ENCODE data around the gene CRTAP. TPM values are rescaled to one million over a fixed set of nuclear protein-coding genes. Genes with fewer than 3 reads are reported as not detected.
"Not testable (repeated sequence)": the region's sequence is repeated elsewhere in the genome, so short reads cannot be mapped to it uniquely, and the experiment has no call there.

CRTAP gene
- polyA plus RNA-seq, 4 donors = 13.0 to 93.0 (median 70.7) TPM

GRCh38 chr3:33146791-33147445, 33.1 kb downstream of the CRTAP start:
- Histone ChIP-seq H3K27me3 (ENCODE audit: control insufficient read depth in 3 of 3, insufficient read depth in 3 of 3, low read length in 3 of 3) (no peaks in the 10 kb centered on the region), H3K27ac (ENCODE audit: low read depth in 1 of 3, low read length in 2 of 3) (no peak overlapping the region), H3K4me1 (ENCODE audit: control insufficient read depth in 3 of 3, insufficient read depth in 2 of 3, low read depth in 1 of 3, low read length in 2 of 3) (no peaks in the 10 kb centered on the region), H3K36me3 (ENCODE audit: control insufficient read depth in 3 of 3, insufficient read depth in 2 of 3, low read depth in 1 of 3, low read length in 3 of 3) (peaks cover 2 to 30% (median 5%) of the 10 kb centered on the region in 3 donors), H3K4me3 (ENCODE audit: low read depth in 1 of 3, low read length in 3 of 3) (no peak overlapping the region), H3K9me3 (ENCODE audit: control insufficient read depth in 2 of 2, insufficient read depth in 1 of 2, low read depth in 1 of 2, low read length in 1 of 2) (no peaks in the 10 kb centered on the region)
- DNase-seq = no peak
- WGBS, 3 donors = 65 to 67% (median 66%) methylated on average over 8 of the region's 8 CpGs
- FAIRE-seq = no peak

GRCh38 chr3:33149342-33149741, 35.5 kb downstream of the CRTAP start:
- DNase-seq = no peak
- H3K4me1 ChIP-seq (ENCODE audit: control insufficient read depth in 3 of 3, insufficient read depth in 2 of 3, low read depth in 1 of 3, low read length in 2 of 3) = no peaks in the 10 kb centered on the region
- no peaks in the 10 kb centered on the region for H3K9me3 ChIP-seq (ENCODE audit: control insufficient read depth in 2 of 2, insufficient read depth in 1 of 2, low read depth in 1 of 2, low read length in 1 of 2)
- FAIRE-seq = no peak
- no peak overlapping the region for H3K27ac ChIP-seq (ENCODE audit: low read depth in 1 of 3, low read length in 2 of 3)
- peaks cover 0 to 13% (median 2%) of the 10 kb centered on the region in 3 donors for H3K36me3 ChIP-seq (ENCODE audit: control insufficient read depth in 3 of 3, insufficient read depth in 2 of 3, low read depth in 1 of 3, low read length in 3 of 3)
- peaks cover 0 to 2% (median 2%) of the 10 kb centered on the region in 3 donors for H3K27me3 ChIP-seq (ENCODE audit: control insufficient read depth in 3 of 3, insufficient read depth in 3 of 3, low read length in 3 of 3)
- H3K4me3 ChIP-seq (ENCODE audit: low read depth in 1 of 3, low read length in 3 of 3) = no peak overlapping the region
- WGBS, 3 donors = 68 to 79% (median 73%) methylated on average over 5 to 6 of the region's 6 CpGs

GRCh38 chr3:33152363-33153360, 38.8 kb downstream of the CRTAP start:
- Histone ChIP-seq H3K4me1 (ENCODE audit: control insufficient read depth in 3 of 3, insufficient read depth in 2 of 3, low read depth in 1 of 3, low read length in 2 of 3) (no peaks in the 10 kb centered on the region), H3K4me3 (ENCODE audit: low read depth in 1 of 3, low read length in 3 of 3) (no peak overlapping the region), H3K36me3 (ENCODE audit: control insufficient read depth in 3 of 3, insufficient read depth in 2 of 3, low read depth in 1 of 3, low read length in 3 of 3) (no peaks in the 10 kb centered on the region), H3K9me3 (ENCODE audit: control insufficient read depth in 2 of 2, insufficient read depth in 1 of 2, low read depth in 1 of 2, low read length in 1 of 2) (no peaks in the 10 kb centered on the region), H3K27ac (ENCODE audit: low read depth in 1 of 3, low read length in 2 of 3) (no peak overlapping the region), H3K27me3 (ENCODE audit: control insufficient read depth in 3 of 3, insufficient read depth in 3 of 3, low read length in 3 of 3) (peaks cover 0 to 2% (median 2%) of the 10 kb centered on the region in 3 donors)
- 89 to 91% (median 89%) methylated on average over 19 of the region's 19 CpGs for WGBS, 3 donors
- FAIRE-seq (no peak), DNase-seq (no peak)

- FAIRE-seq = no peak
- no peak for DNase-seq
Observed at GRCh38 chr3:33153782-33154181, 40.0 kb downstream of the CRTAP start.

GRCh38 chr3:33155301-33155700, 41.5 kb downstream of the CRTAP start:
- Histone ChIP-seq H3K9me3 (ENCODE audit: control insufficient read depth in 2 of 2, insufficient read depth in 1 of 2, low read depth in 1 of 2, low read length in 1 of 2) (no peaks in the 10 kb centered on the region), H3K36me3 (ENCODE audit: control insufficient read depth in 3 of 3, insufficient read depth in 2 of 3, low read depth in 1 of 3, low read length in 3 of 3) (no peaks in the 10 kb centered on the region), H3K4me3 (ENCODE audit: low read depth in 1 of 3, low read length in 3 of 3) (no peak overlapping the region), H3K27me3 (ENCODE audit: control insufficient read depth in 3 of 3, insufficient read depth in 3 of 3, low read length in 3 of 3) (peaks cover 0 to 2% (median 2%) of the 10 kb centered on the region in 3 donors), H3K27ac (ENCODE audit: low read depth in 1 of 3, low read length in 2 of 3) (no peak overlapping the region), H3K4me1 (ENCODE audit: control insufficient read depth in 3 of 3, insufficient read depth in 2 of 3, low read depth in 1 of 3, low read length in 2 of 3) (no peaks in the 10 kb centered on the region)
- FAIRE-seq = no peak
- no peak for DNase-seq
- 71 to 80% (median 79%) methylated on average over 3 of the region's 3 CpGs for WGBS, 3 donors

More at GRCh38 chr3:33153782-33154181, 40.0 kb downstream of the CRTAP start:
- H3K4me3 ChIP-seq (ENCODE audit: low read depth in 1 of 3, low read length in 3 of 3) = no peak overlapping the region
- no peaks in the 10 kb centered on the region for H3K4me1 ChIP-seq (ENCODE audit: control insufficient read depth in 3 of 3, insufficient read depth in 2 of 3, low read depth in 1 of 3, low read length in 2 of 3)
- H3K27me3 ChIP-seq (ENCODE audit: control insufficient read depth in 3 of 3, insufficient read depth in 3 of 3, low read length in 3 of 3) = peaks cover 0 to 2% (median 2%) of the 10 kb centered on the region in 3 donors
- no peaks in the 10 kb centered on the region for H3K36me3 ChIP-seq (ENCODE audit: control insufficient read depth in 3 of 3, insufficient read depth in 2 of 3, low read depth in 1 of 3, low read length in 3 of 3)
- H3K27ac ChIP-seq (ENCODE audit: low read depth in 1 of 3, low read length in 2 of 3) = no peak overlapping the region
- no peaks in the 10 kb centered on the region for H3K9me3 ChIP-seq (ENCODE audit: control insufficient read depth in 2 of 2, insufficient read depth in 1 of 2, low read depth in 1 of 2, low read length in 1 of 2)
- WGBS, 3 donors = 89 to 94% (median 89%) methylated on average over 4 of the region's 4 CpGs

GRCh38 chr3:33159234-33159633, 45.4 kb downstream of the CRTAP start:
- Histone ChIP-seq H3K27me3 (ENCODE audit: control insufficient read depth in 3 of 3, insufficient read depth in 3 of 3, low read length in 3 of 3) (no peaks in the 10 kb centered on the region), H3K4me1 (ENCODE audit: control insufficient read depth in 3 of 3, insufficient read depth in 2 of 3, low read depth in 1 of 3, low read length in 2 of 3) (no peaks in the 10 kb centered on the region), H3K4me3 (ENCODE audit: low read depth in 1 of 3, low read length in 3 of 3) (no peak overlapping the region), H3K9me3 (ENCODE audit: control insufficient read depth in 2 of 2, insufficient read depth in 1 of 2, low read depth in 1 of 2, low read length in 1 of 2) (no peaks in the 10 kb centered on the region), H3K36me3 (ENCODE audit: control insufficient read depth in 3 of 3, insufficient read depth in 2 of 3, low read depth in 1 of 3, low read length in 3 of 3) (no peaks in the 10 kb centered on the region), H3K27ac (ENCODE audit: low read depth in 1 of 3, low read length in 2 of 3) (no peak overlapping the region)
- FAIRE-seq (no peak), DNase-seq (no peak)
- WGBS, 3 donors = 79 to 90% (median 85%) methylated on average over 4 of the region's 4 CpGs

- H3K9me3 ChIP-seq (ENCODE audit: control insufficient read depth in 2 of 2, insufficient read depth in 1 of 2, low read depth in 1 of 2, low read length in 1 of 2) = no peaks in the 10 kb centered on the region
- DNase-seq (no peak), FAIRE-seq (no peak)
- H3K4me3 ChIP-seq (ENCODE audit: low read depth in 1 of 3, low read length in 3 of 3) = no peak overlapping the region
- WGBS, 3 donors = 66 to 72% (median 70%) methylated on average over 3 of the region's 3 CpGs
- H3K4me1 ChIP-seq (ENCODE audit: control insufficient read depth in 3 of 3, insufficient read depth in 2 of 3, low read depth in 1 of 3, low read length in 2 of 3) = no peaks in the 10 kb centered on the region
- H3K36me3 ChIP-seq (ENCODE audit: control insufficient read depth in 3 of 3, insufficient read depth in 2 of 3, low read depth in 1 of 3, low read length in 3 of 3) = no peaks in the 10 kb centered on the region
- no peaks in the 10 kb centered on the region for H3K27me3 ChIP-seq (ENCODE audit: control insufficient read depth in 3 of 3, insufficient read depth in 3 of 3, low read length in 3 of 3)
- H3K27ac ChIP-seq (ENCODE audit: low read depth in 1 of 3, low read length in 2 of 3) = no peak overlapping the region
Observed at GRCh38 chr3:33159981-33160380, 46.2 kb downstream of the CRTAP start.

- H3K9me3 ChIP-seq (ENCODE audit: control insufficient read depth in 2 of 2, insufficient read depth in 1 of 2, low read depth in 1 of 2, low read length in 1 of 2); FAIRE-seq; DNase-seq; H3K36me3 ChIP-seq (ENCODE audit: control insufficient read depth in 3 of 3, insufficient read depth in 2 of 3, low read depth in 1 of 3, low read length in 3 of 3); H3K27me3 ChIP-seq (ENCODE audit: control insufficient read depth in 3 of 3, insufficient read depth in 3 of 3, low read length in 3 of 3); H3K4me3 ChIP-seq (ENCODE audit: low read depth in 1 of 3, low read length in 3 of 3); H3K4me1 ChIP-seq (ENCODE audit: control insufficient read depth in 3 of 3, insufficient read depth in 2 of 3, low read depth in 1 of 3, low read length in 2 of 3); H3K27ac ChIP-seq (ENCODE audit: low read depth in 1 of 3, low read length in 2 of 3): not testable (repeated sequence)
- 56 to 78% (median 65%) methylated on average over 5 of the region's 5 CpGs for WGBS, 3 donors
Observed at GRCh38 chr3:33162621-33163020, 48.8 kb downstream of the CRTAP start.

Data from small intestine (tissue), 7 donors.